ENCODE results near the gene NR2F1.

DNA sequence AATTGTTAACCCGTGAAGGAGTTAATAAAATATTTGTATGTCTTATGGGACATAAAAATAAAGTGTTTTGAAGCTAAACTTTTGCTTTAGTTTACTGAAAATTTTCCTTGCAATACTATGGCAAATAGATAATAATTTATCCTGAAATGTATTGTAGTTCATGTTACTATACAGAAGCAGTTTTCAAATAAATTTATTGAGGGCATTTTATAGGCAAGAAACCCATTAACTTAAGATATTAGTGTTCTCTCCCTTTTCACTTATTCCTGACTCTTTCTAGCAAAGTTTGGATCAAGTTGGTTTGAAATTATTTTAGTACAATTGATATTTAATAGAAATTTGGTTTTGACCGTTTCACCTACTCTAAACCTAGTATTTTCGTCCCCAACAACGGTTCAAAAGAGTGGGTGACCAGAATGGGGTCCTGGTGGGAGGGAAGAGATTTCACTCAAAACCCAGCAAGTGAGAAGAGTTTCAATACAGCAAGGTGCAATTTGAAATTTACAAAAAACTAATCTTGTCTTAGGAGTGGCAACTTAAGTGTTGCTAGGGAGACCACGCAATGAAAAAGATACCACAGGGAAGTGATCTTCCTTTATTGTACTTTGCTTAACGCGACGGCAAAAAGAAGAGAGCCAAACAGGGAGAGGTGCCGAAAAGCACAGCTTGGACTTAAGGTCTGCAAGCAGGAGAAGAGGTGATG lies 28.4 kb downstream of the NR2F1 start:
- TF ChIP-seq CTCF (IDR thresholded peaks at IDR 0.05) (no peak), POLR2AphosphoS5 (IDR thresholded peaks at IDR 0.05; ENCODE audit: insufficient read depth in 1 of 2, low read depth in 1 of 2) (no peak)

Data from vagina (tissue), 2 donors.